Fibroblast of the aortic adventitia (primary cell): ENCODE measurements around the gene PRDM16. TPM values are rescaled to one million over a fixed set of nuclear protein-coding genes. Genes with fewer than 3 reads are reported as not detected.

Experiments used
- DNase-seq: peaks from one replicate; pipeline ENCODE4 v3.0.0-alpha.2; 2010; ENCODE audit warnings: low read depth
- H3K4me3 ChIP-seq: 2 replicates; pipeline ENCODE4 v1.5.1; 2011; ENCODE audit warnings: low read depth, mild to moderate bottlenecking, control low read depth, low read length, moderate library complexity
- CTCF ChIP-seq: IDR thresholded peaks from 2 replicates; pipeline ENCODE4 v1.5.1; 2011; ENCODE audit warnings: mild to moderate bottlenecking, low read length, control low read depth, inconsistent platforms; ENCODE audit not compliant: insufficient read depth
- total RNA-seq: library from RNA; depleted of rRNA; stranded (reverse); fragments of >200 nt; gene quantifications from 2 replicates; pipeline ENCODE4 v1.2.3, GENCODE V29; 2012; ENCODE audit warnings: low replicate concordance

Gene PRDM16
- total RNA-seq, 1 donor: 11.3 TPM

GRCh38 chr1:3183813-3184212 lies 114.8 kb downstream of the PRDM16 start:
- no peak overlapping the region for H3K4me3 ChIP-seq
- no peak for TF ChIP-seq CTCF
- DNase-seq: no peak

- DNase-seq: no peak
- no peak for TF ChIP-seq CTCF
Observed at GRCh38 chr1:3184666-3185065, 115.7 kb downstream of the PRDM16 start.

GRCh38 chr1:3185896-3186525 lies 117.0 kb downstream of the PRDM16 start:
- no peak for TF ChIP-seq CTCF

More at GRCh38 chr1:3184666-3185065, 115.7 kb downstream of the PRDM16 start:
- no peak overlapping the region for H3K4me3 ChIP-seq

GRCh38 chr1:3186526-3186921 lies 117.5 kb downstream of the PRDM16 start:
- H3K4me3 ChIP-seq: no peak overlapping the region
- peak; percentile 40 for DNase-seq
- no peak for TF ChIP-seq CTCF

More at GRCh38 chr1:3185896-3186525, 117.0 kb downstream of the PRDM16 start:
- DNase-seq: no peak
- H3K4me3 ChIP-seq: no peak overlapping the region

GRCh38 chr1:3187415-3188149 lies 118.6 kb downstream of the PRDM16 start:
- no peak for TF ChIP-seq CTCF
- DNase-seq: no peak
- H3K4me3 ChIP-seq: no peak overlapping the region

- no peak overlapping the region for H3K4me3 ChIP-seq
- no peak for TF ChIP-seq CTCF
- DNase-seq: no peak
Observed at GRCh38 chr1:3188150-3188971, 119.4 kb downstream of the PRDM16 start.
